LHCN-M2 (cell line): ENCODE measurements around the gene PRKG1. TPM values are rescaled to one million over a fixed set of nuclear protein-coding genes. Genes with fewer than 3 reads are reported as not detected.
"Not testable (repeated sequence)": the region's sequence is repeated elsewhere in the genome, so short reads cannot be mapped to it uniquely, and the experiment has no call there.

ENCODE experiments used
- DNase-seq: peaks from one replicate; pipeline ENCODE4 v3.0.0-alpha.2; 2012; ENCODE audit warnings: low read depth
- total RNA-seq: library from RNA; depleted of rRNA; stranded (reverse); fragments of >200 nt; gene quantifications from 2 replicates; pipeline ENCODE4 v1.2.3, GENCODE V29; 2014

PRKG1 gene
- total RNA-seq, 1 experiment from 2014 or later = 6.4 TPM

DNA sequence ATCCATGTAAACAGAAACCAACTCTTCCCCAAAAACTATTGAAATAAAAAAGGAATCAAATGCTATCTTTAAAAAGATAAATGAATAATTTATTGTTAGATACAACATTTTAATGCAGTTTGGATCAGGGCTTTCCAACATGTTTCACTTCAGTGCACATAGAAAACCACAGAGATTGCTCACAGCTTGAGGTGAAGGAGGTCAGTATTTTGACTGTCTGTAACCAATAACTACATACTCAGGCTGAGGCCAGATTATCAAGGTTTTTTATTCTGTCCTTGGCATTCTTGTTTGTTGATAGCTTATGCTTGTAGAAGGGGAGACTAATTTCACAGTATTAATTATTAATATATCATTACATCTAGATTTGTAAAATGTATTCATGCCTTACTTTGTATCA, 195.5 kb downstream of the PRKG1 start:
- DNase-seq = peak; percentile 64

DNA sequence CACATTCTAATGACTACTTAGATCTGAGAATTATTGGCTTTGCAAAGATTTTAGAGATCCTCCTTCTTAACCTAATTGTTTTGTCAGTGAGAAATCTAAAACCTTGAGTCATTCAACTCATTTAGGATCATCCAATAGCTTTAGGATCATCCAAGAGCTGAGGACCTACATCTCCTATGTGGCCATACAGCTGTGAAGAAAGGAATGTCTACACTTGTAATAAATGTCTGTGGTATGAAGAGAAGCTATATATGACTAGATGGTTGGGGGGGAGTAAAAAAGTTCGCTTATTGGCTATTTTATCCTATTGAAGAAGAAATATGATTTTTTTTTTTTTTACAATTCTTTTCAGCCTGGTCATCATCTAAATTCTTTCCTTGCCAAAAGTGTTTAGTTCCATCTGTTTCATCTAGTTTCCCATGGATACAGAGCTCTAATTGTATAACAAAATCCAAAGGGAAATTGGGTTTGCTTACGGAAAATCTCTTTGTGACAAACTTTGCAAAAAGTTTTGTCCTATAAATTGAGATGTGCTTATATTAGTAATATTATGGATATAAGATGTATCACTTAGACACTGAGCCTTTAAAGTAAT, 196.7 kb downstream of the PRKG1 start:
- DNase-seq = no peak

DNA sequence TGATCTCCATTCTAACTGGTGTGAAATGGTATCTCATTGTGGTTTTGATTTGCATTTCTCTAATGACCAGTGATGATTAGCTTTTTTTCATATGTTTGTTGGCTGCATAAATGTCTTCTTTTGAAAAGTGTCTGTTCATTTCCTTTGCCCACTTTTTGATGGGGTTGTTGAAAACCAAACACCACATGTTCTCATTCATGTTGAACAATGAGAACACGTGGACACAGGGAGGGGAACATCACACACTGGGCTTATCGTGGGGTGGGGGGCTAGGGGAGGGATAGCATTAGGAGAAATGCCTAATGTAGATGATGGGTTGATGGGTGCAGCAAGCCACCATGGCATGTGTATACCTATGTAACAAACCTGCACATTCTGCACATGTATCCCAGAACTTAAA, 197.8 kb downstream of the PRKG1 start:
- not testable (repeated sequence) for DNase-seq

DNA sequence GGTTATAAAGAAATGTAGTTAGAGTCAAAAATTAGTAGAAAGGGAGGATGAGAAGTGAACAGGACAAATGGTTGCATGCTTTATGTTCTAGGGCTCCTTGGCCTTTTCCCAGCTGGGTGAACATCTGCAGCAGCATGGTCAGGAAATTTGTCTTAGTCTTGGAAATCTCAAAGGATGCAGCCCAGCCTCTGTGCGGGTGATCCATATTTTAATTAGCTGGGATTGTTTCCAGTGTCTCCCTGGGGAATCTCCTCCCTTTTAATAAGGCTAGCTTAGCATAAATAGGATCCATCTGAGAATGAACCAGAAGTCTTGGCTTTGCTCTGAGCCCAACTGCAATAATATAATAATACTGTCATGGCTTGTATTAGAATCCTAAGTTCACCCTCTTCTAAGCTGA, 198.3 kb downstream of the PRKG1 start:
- no peak for DNase-seq

DNA sequence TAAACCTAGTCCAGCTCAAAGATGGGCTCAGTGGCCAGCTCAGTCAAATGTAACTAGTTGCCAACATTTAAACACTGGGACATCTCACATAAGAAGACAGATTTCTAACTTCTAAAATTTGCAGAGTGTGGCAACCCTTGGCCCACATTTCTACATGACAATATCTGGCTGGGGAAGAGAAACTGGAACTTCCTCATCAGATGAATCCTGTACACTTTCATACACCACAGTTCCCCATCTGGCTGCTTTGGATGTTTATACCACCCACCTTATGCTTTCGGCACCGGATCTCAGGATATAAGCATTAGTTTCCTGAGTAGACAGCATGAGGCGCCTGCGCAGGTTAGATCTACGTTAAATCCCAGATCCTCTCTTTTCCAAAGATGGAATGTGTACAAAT, 199.3 kb downstream of the PRKG1 start:
- no peak for DNase-seq

DNA sequence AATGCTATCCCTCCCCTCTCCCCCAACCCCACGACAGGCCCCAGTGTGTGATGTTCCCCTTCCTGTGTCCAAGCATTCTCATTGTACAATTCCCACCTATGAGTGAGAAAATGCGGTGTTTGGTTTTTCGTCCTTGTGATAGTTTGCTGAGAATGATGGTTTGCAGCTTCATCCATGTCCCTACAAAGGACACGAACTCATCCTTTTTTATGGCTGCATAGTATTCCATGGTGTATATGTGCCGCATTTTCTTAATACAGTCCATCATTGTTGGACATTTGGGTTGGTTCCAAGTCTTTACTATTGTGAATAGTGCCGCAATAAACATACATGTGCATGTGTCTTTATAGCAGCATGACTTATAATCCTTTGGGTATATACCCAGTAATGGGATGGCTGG, 201.8 kb downstream of the PRKG1 start:
- DNase-seq = not testable (repeated sequence)

DNA sequence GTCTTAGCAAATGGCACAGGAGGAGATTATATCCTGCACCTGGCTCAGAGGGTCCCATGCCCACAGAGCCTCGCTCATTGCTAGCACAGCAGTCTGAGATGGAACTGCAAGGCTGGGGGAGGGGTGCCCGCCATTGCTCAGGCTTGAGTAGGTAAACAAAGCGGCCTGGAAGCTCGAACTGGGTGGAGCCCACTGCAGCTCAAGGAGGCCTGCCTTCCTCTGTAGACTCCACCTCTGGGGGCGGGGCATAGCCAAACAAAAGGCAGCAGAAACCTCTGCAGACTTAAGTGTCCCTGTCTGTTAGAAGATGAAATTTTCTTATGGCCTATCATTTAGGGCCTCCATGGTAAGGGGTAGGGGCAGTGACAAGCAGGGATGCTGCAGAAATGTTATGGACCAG, 207.1 kb downstream of the PRKG1 start:
- DNase-seq = not testable (repeated sequence)

DNA sequence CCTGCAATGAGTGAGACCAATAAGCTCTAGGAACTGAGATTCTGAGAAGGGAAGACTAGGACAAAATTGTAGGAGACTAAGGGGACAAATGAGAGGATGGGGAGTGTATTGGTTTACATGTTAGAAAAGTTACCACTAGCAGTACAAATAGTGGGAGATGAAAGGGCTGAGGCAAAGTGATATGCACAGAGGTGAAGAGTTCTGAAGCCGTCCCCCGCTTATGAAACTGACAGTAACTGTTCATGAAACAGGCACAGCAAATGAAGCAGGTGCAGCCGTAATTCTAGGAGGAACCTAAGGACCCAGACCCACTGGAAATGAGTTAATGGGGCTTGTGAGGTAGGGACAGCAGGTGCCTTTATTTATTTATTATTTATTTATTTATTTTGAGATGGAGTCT, 211.3 kb downstream of the PRKG1 start:
- no peak for DNase-seq

DNA sequence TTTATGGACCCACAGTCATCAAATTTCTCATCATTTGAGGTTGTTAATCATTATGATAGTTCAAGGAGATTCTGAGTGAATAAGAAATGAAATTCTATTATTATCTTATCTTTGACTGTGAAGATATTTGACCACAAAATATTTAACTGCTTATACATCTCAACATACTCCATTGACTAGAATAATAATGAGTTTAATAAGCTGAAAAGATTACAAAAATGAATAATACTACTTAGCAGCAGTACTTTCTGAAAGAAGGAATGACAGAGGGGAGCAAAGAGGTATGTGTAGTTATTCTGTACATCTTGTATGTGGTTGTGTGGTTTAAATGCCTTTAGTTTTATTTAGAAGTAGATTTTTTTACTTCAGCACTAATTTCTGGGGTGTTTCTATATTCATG, 214.2 kb downstream of the PRKG1 start:
- no peak for DNase-seq

DNA sequence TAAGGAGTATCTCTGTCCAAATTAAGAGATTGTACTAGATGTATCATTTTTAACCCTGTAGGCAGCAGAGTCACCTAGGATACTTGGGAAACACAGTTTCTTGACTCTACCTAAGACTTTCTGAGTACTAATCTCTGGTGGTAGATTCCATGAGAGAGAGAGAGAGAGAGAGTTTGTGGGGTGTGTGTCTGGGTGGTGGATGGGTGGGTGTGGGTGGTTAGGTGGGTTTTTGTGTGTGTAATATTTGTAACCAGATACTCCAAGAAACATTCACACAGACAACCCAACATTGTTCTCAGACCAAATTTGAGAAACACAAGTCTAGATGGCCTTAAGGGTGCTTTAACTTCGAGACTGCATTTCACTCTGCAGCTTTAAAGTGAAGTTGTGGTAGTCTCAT, 215.2 kb downstream of the PRKG1 start:
- DNase-seq = no peak

DNA sequence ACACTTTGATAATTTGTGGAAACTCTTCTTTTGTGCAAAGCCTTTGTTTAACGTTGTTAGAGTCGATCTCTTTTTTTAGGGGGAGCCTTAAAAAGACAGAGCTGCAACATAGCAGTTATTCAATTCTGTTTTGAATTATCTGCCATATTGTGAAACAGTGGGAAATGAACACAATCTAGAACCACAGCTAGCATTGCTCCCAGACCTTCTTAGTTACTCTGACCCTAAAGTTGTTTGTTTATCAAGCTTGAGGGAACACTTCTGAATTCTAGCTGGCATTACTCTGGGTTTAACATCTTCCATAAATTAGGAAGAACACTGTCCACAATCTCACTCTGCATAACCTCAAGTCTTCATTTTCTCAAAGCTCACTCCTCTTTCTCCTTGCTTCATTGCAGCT, 217.7 kb downstream of the PRKG1 start:
- no peak for DNase-seq

DNA sequence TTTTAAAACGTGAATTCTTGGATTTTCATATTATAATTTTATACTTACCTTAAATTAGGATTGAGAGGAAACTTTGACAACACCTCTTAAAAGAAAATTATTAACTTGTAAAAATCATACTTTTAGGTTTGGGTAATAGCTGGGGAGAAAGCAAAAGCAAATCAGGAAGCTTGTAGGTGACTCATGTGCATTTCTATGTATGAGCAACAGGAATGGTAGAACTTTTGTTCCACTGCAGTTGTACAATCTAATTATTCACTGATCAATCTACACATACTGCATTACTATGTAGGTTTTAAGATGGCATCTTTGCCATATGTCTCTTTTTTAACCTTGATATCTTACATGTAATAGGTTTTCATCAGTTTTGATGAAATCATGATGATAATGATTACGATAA, 223.2 kb downstream of the PRKG1 start:
- peak; percentile 36 for DNase-seq

DNA sequence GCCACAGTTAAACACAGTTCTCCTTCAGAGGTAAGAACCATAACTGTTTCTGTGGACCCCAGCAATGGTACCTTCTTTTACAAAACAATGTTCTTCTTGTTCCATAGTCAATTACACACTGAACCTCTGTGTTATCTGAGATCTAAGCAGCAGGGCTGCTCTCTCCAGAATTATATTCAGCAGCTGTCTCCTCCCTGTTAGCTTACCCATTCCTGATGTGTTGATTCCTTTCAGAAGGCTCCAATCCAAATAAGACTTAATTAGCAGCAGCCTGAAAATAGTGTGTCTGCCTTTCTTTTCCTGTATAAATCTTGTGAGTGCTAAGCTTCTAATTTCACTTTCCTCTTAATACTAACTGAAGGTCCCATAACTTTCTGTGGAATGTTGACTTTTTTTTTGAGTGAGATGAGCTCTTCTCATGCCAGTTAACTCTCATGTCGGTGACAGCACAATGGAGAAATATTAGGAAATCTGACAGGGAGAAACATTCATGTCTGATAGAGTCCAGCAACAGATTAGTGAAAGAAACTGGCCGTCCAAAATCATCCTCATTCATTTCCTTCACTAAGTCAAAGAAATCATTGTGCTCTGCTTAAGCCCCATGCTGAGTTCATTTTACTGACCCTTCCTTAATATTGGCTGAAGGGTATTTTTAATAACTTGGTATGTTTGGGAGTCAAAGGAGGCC, 226.5 kb downstream of the PRKG1 start:
- peak; percentile 22 for DNase-seq

DNA sequence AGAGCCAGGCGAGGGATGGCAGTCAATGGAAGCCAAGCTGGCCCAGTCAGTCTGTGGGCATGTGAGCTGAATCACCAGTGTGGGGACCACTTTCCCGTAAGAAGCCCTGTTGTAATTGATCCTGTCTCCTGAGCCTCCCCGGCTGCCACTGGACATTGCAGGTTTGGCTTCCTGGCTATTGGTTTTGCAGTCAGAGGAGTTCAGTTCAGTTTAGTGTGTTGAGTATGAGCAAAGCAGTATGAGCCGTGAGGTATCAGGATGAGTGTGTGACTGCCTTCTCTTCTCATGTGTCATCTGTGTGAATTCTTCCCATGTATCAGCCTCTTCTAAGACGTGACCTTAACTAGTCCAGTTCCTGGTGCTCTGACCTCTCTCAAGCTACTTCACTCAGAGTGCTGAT, 227.4 kb downstream of the PRKG1 start:
- peak; percentile 67 for DNase-seq

DNA sequence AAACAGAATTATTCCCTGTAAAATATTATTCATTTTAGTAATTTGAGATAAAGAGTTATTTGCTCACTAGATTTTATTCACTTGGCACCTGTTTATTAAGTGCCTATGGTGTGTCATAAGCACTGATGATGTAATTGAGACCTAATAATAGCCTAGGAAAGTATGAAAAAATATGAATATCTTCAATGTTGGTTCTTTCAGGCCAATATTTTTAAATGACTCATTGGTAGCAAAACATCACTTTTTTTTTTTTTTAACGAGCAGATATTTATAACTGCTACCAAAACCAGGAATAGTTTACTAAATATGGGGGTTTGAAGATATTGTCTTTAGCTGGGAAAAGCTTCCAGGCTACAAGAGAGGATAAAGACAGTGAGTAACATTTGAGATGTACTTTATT, 228.0 kb downstream of the PRKG1 start:
- DNase-seq = peak; percentile 81

DNA sequence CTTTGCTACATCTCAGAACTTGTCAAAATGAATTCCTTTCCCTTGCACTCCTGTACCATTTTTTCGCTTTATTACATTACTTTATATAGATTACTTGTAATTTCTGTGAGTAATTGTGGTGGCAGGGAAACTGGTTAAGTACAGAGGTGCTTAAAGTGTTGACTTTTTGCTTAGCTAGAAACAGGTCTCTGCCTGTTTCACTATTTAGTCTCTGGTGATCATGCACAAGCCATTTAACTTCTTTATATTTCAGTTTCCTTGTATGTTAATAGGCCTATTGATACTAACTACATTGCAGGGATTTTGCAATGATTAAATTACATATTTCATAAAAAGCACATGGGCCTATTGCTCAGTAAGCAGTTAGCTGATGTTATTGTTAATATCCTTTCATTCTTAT, 233.8 kb downstream of the PRKG1 start:
- DNase-seq = no peak

DNA sequence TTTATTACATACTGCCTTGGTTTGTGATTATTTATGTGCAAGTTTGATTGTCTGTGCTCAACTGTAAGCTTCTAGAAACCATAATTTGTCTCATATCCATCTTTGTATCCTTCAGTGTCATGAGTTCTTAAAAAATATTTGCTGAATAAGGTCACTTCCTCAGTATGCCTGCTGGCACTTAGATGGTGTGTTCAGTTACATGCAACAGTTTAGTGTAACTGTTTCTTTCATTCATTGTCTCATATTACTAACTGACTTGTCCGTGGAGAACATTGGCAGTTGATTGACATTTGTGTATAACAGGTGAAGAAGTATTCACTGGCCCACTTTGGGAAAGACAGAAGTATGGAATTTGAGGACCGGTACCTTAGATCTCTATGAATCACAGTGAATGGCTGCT, 236.9 kb downstream of the PRKG1 start:
- DNase-seq = peak; percentile 30

DNA sequence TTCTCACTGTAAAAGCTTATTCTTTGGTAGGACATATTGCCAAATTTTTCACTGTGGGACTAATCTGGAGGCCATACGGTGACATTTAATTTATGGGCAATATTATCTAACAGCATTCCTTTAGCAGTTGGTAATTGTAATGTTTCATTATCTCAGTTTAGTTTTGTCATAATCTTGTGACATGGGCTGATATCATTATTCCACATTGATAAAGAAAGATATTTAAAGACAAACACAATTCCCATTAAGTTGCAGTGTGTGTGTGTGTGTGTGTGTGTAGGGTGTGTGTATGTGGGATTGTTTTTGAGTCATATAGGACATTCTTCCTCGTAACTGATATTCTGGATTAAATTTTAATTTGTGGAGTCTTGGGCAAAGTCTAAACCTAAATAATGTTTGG, 238.5 kb downstream of the PRKG1 start:
- no peak for DNase-seq

DNA sequence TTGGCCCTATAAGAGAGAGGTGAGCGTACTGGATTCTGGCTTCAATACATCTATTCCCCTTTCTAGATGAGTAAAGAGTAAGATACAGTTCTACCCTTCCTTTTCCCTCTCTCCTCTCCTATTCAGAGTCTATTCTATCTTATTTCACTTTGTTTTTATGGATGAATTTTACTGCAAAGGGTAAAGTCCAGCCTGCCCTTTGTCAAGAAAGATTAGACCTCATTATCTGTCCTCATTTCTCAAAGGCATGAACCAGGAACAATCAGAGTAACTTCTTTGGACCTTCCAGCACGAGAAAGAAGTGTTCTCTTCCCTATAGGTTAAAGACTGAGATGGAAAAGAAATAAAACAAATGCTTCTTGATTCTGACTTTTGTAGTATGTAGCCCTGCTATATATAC, 239.0 kb downstream of the PRKG1 start:
- no peak for DNase-seq

DNA sequence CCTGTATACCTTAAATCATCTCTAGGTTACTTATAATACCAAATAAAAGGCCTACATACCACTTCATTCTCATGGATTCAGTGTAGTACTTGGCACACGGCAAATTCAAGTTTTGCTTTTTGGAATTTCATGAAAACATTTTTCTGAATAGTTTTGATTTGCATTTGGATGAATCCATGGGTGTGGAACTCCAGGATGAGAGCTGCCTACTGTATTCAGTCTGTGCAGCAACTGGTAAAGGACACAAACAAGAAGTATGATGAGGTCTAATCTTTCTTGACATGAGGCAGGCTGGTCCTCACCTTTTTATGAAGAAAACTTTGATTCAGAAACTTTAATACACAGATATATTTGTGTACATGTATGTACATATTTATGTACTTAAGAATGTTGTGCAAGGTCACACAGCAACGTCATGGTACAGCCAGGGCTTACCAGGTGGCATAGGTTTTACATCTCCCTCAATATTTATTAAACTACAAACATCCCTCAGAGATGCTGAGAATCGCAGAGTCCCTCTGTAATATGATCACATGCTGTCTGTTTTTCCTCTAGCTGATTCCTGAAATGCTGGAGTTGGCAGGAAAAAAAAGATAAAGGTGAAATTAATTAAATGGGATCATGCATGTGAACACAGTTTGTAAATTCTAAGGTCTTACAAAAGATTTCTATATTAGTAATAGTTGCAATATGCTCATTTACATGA, 239.6 kb downstream of the PRKG1 start:
- DNase-seq = no peak

DNA sequence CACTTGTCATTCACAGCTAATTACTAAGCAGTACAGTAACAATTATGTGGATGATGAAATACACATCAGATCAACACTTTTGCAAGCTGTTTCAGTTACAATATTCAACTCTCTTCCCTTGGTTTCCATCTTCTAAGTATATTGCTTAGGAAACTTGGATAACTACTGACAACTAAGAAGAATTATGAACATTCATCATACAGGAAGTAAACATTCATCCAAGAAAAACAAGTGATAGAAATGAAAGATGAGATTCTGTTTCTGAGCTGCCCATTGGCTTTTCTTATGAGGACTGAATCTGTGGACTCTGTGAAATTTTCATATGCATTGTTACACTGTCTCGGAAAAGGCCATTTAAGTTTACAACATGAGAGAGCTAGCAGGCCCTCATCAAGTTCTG, 240.2 kb downstream of the PRKG1 start:
- DNase-seq = no peak

DNA sequence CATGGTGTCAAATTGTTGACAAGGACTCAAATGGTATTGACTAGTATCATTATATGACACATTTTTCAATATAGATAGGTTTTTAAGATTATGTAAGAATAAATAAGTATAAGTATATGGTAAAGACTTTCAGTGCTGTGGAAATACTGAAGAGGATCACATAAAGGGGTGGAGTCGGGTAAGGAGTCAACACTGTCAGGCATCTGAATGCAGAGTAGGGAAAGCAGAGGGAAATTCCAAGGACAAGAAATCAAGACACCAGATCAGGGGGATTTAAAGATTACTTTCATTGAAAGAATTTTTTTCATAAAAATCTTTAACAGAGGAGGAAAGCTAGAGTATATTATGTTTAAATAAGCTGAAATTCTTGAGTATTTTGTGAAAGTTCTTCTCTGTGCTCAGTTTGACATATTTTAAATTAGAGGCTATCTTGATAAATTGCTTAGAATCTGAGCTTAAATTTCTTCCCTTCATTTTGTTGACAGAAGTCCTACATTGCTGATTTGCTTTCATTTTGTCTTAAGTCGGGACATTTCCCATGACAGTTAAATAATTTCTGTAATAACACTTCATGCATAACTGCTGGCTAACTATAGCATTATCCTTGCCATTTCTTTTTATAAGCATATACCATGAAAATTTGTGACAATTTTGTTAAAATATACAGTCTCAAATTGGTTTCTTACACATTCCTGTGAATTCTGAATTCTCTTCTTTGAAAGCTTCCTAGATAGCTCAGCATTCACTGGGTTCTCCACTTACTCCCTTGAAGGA, 244.3 kb downstream of the PRKG1 start:
- DNase-seq = no peak

DNA sequence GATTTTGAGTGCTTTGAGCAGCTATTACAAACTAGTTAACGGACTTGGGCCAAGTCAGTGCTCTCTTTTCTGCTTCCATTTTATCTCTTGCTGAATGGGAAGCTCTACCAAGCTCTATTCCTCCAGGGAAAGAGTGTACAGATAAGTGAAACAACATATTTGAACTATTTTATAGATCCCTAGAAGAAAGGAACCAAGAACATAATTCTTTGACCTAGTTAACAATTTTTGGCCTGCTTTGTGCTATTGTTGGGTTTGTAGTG, 244.8 kb downstream of the PRKG1 start:
- no peak for DNase-seq
